Peyer's patch (tissue), 4 donors: Measurements from ENCODE around the gene NPTN.

Source experiments
- CTCF ChIP-seq, 6 experiments: fragments of 450-650 bp in 4 of 6; fragments of 200-600 bp in 2 of 6; sonication (generic) in 1 of 6; IDR thresholded peaks; one replicate each; pipeline ENCODE4 v1.5.1; 2017 to 2019; ENCODE audit warnings: antibody characterized with exemption in 6 of 6, mild to moderate bottlenecking in 3 of 6, moderate library complexity in 1 of 6
- POLR2A ChIP-seq, 2 donors: fragments of 450-650 bp; IDR thresholded peaks; one replicate each; pipeline ENCODE4 v1.5.1; 2017; ENCODE audit warnings: antibody characterized with exemption in 2 of 2, mild to moderate bottlenecking in 2 of 2, moderate library complexity in 2 of 2

- TF ChIP-seq CTCF (IDR thresholded peaks at IDR 0.05), result no peak
- no peak for TF ChIP-seq POLR2A (IDR thresholded peaks at IDR 0.05)
These were observed 7.1 kb downstream of the NPTN start for GRCh38 chr15:73626072-73626471.
